NCI-H1048 (cell line): ENCODE measurements around the gene OR2T29.
"Not testable (repeated sequence)": the region's sequence is repeated elsewhere in the genome, so short reads cannot be mapped to it uniquely, and the experiment has no call there.

Experiments used
- DNase-seq: peaks from one replicate; lab custom pipeline; 2025; lab: John Stamatoyannopoulos, UW

OR2T29 gene

DNA sequence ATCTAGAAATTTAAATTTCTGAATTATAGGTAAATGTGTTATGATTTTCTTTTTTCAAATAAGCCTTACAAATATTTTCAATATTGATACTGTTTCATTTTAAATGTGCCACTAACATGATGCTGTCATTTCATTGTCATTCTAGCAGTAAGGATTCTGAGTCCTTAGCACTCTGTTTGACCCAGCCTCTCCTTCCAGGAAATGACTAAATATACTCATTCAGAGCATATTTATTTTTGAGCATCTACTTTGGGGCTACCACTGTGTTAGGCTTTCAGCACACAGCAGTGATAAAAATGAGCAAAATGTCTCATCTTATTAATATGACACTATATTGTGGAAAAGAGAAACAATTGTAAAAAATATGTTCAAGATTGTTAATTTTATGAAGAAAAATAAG is 52.4 kb downstream of the OR2T29 start:
- DNase-seq, result not testable (repeated sequence)

GRCh38 chr1:248507773-248508172 is 54.8 kb downstream of the OR2T29 start, which contains the start of gene OR2G6:
TSS of gene OR2G6 (plus strand) at chr1:248508073. CDS start at chr1:248521647, 13,574 bp downstream.
- not testable (repeated sequence) for DNase-seq
